Esophagus squamous epithelium (tissue), 4 donors: ENCODE results near the gene TBX3.

Experiments used
- POLR2A ChIP-seq, 4 donors: fragments of 450-650 bp; IDR thresholded peaks; one replicate each; pipeline ENCODE4 v1.6.1; 2017; ENCODE audit warnings: antibody characterized with exemption in 4 of 4, mild to moderate bottlenecking in 4 of 4, moderate library complexity in 3 of 4
- TF ChIP-seq, protein P1 (sequence below), 6 experiments: fragments of 450-650 bp in 4 of 6; fragments of 200-600 bp in 2 of 6; sonication (generic) in 2 of 6; IDR thresholded peaks; one replicate each; pipeline ENCODE4 v1.5.1; 2016 to 2019; ENCODE audit warnings: antibody characterized with exemption in 6 of 6, mild to moderate bottlenecking in 4 of 6, moderate library complexity in 4 of 6

DNA sequence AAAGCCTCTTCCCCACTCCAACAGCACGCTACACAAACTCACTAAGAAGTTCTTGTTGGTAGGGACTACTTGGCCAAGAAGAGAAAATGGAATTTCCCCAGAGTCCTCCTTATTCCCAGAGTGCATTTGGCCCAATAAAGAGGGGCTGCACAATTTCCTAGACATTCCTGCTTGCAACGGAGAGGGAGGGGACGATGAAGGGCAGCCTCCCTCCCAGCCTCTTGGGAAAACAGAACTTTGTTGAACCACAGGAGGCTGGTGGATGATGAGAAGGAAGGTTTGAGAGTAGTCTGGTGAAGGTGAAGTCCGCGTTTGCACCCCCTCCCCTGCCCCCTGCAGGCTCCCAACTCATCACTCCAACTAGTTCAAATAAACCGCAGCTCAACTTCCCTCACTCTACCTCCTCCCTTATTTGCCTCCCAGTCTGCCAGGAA, 19.1 kb upstream of the TBX3 start:
- no peak for TF ChIP-seq POLR2A (IDR thresholded peaks at IDR 0.05)
- TF ChIP-seq, protein P1, sequence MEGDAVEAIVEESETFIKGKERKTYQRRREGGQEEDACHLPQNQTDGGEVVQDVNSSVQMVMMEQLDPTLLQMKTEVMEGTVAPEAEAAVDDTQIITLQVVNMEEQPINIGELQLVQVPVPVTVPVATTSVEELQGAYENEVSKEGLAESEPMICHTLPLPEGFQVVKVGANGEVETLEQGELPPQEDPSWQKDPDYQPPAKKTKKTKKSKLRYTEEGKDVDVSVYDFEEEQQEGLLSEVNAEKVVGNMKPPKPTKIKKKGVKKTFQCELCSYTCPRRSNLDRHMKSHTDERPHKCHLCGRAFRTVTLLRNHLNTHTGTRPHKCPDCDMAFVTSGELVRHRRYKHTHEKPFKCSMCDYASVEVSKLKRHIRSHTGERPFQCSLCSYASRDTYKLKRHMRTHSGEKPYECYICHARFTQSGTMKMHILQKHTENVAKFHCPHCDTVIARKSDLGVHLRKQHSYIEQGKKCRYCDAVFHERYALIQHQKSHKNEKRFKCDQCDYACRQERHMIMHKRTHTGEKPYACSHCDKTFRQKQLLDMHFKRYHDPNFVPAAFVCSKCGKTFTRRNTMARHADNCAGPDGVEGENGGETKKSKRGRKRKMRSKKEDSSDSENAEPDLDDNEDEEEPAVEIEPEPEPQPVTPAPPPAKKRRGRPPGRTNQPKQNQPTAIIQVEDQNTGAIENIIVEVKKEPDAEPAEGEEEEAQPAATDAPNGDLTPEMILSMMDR (IDR thresholded peaks at IDR 0.05), result no peak
